Liver (tissue), 9 donors: Measurements from ENCODE around the gene ANKRD34B. TPM values are rescaled to one million over a fixed set of nuclear protein-coding genes. Genes with fewer than 3 reads are reported as not detected.

ENCODE experiments used
- DNase-seq: peaks from one replicate; pipeline ENCODE4 v3.0.0-alpha.2; 2017; ENCODE audit warnings: low spot score
- H3K27ac ChIP-seq, 2 donors: one replicate each; pipeline ENCODE4 v1.7.0; 2013; ENCODE audit warnings: inconsistent platforms in 2 of 2, low read length in 2 of 2, control low read depth in 1 of 2, low read depth in 1 of 2, mild to moderate bottlenecking in 1 of 2
- H3K27me3 ChIP-seq, 4 donors: one replicate each; pipeline versions ENCODE4 v1.6.1 to v1.7.0; 2013; ENCODE audit warnings: low read length in 3 of 4, inconsistent platforms in 1 of 4, mild to moderate bottlenecking in 1 of 4, moderate library complexity in 1 of 4; ENCODE audit not compliant: control insufficient read depth in 4 of 4, insufficient read depth in 4 of 4
- H3K36me3 ChIP-seq, 4 donors: one replicate each; pipeline versions ENCODE4 v1.6.1 to v1.7.0; 2013; ENCODE audit warnings: low read length in 3 of 4, mild to moderate bottlenecking in 3 of 4, low read depth in 1 of 4, moderate library complexity in 1 of 4; ENCODE audit not compliant: control insufficient read depth in 4 of 4, insufficient read depth in 3 of 4
- H3K4me1 ChIP-seq, 4 donors: one replicate each; pipeline versions ENCODE4 v1.6.1 to v1.7.0; 2013; ENCODE audit warnings: low read length in 3 of 4, mild to moderate bottlenecking in 3 of 4, moderate library complexity in 1 of 4; ENCODE audit not compliant: control insufficient read depth in 4 of 4, insufficient read depth in 4 of 4
- H3K4me3 ChIP-seq, 3 donors: one replicate each; pipeline versions ENCODE4 v1.6.1 to v1.7.0; 2013; ENCODE audit warnings: low read length in 3 of 3, control low read depth in 1 of 3, low read depth in 1 of 3, mild to moderate bottlenecking in 1 of 3
- H3K9ac ChIP-seq, 2 donors: one replicate each; pipeline ENCODE4 v1.7.0; 2013; ENCODE audit warnings: low read length in 2 of 2, mild to moderate bottlenecking in 2 of 2, moderate library complexity in 2 of 2, control low read depth in 1 of 2, low read depth in 1 of 2
- H3K9me3 ChIP-seq, 4 donors: one replicate each; pipeline versions ENCODE4 v1.6.1 to v1.7.0; 2013; ENCODE audit warnings: low read length in 3 of 4; ENCODE audit not compliant: control insufficient read depth in 4 of 4
- EGR1 ChIP-seq, 2 donors: IDR thresholded peaks; 2 replicates each; pipeline ENCODE4 v1.6.1; 2016 to 2018; ENCODE audit warnings: antibody characterized with exemption in 2 of 2, low read depth in 2 of 2
- FOXA1 ChIP-seq: IDR thresholded peaks from 2 replicates; pipeline ENCODE4 v1.6.1; 2016; ENCODE audit warnings: antibody characterized with exemption
- FOXA2 ChIP-seq: IDR thresholded peaks from 2 replicates; pipeline ENCODE4 v1.6.1; 2016; ENCODE audit warnings: antibody characterized with exemption
- HNF4A ChIP-seq, 2 donors: conservative IDR thresholded peaks; 2 replicates each; pipeline ENCODE4 v1.6.1; 2016; ENCODE audit warnings: antibody characterized with exemption in 2 of 2, mild to moderate bottlenecking in 2 of 2
- HNF4G ChIP-seq: IDR thresholded peaks from 2 replicates; pipeline ENCODE4 v1.6.1; 2016; ENCODE audit warnings: antibody characterized with exemption
- JUND ChIP-seq, 2 donors: IDR thresholded peaks; 2 replicates each; pipeline ENCODE4 v1.6.1; 2016; ENCODE audit warnings: antibody characterized with exemption in 2 of 2
- MAX ChIP-seq: IDR thresholded peaks from 2 replicates; pipeline ENCODE4 v1.6.1; 2016; ENCODE audit warnings: antibody characterized with exemption
- NR2F2 ChIP-seq: IDR thresholded peaks from 2 replicates; pipeline ENCODE4 v1.6.1; 2016; ENCODE audit warnings: antibody characterized with exemption
- RAD21 ChIP-seq, 2 donors: IDR thresholded peaks; 2 replicates each; pipeline ENCODE4 v1.6.1; 2016; ENCODE audit warnings: antibody characterized with exemption in 2 of 2, mild to moderate bottlenecking in 2 of 2
- REST ChIP-seq: IDR thresholded peaks from 2 replicates; pipeline ENCODE4 v1.6.1; 2016; ENCODE audit warnings: antibody characterized with exemption, mild to moderate bottlenecking
- RXRA ChIP-seq, 2 donors: IDR thresholded peaks; 2 replicates each; pipeline ENCODE4 v1.6.1; 2017 to 2018; ENCODE audit warnings: antibody characterized with exemption in 2 of 2, mild to moderate bottlenecking in 1 of 2
- SP1 ChIP-seq: IDR thresholded peaks from 2 replicates; pipeline ENCODE4 v1.6.1; 2018; ENCODE audit warnings: antibody characterized with exemption, mild to moderate bottlenecking
- TAF1 ChIP-seq: conservative IDR thresholded peaks from 2 replicates; pipeline ENCODE4 v1.6.1; 2016; ENCODE audit warnings: antibody characterized with exemption, mild to moderate bottlenecking
- YY1 ChIP-seq: IDR thresholded peaks from 2 replicates; pipeline ENCODE4 v1.6.1; 2016; ENCODE audit warnings: antibody characterized with exemption, mild to moderate bottlenecking
- WGBS: extraction: QIAGEN DNeasy Blood & Tissue Kit; methylation state at CpG from one replicate; pipeline ENCODE4 v1.1.7; 2013; 5-methylcytosine and 5-hydroxymethylcytosine counted together
- polyA plus RNA-seq, 2 donors: library from polyadenylated mRNA; stranded (reverse) in 1 of 2; unstranded in 1 of 2; fragments of 200-250 nt in 1 of 2; fragments of >200 nt in 1 of 2; fragmentation: Nextera tagmentation in 1 of 2; extraction: Ambion mirVana in 1 of 2; gene quantifications; one replicate each; pipeline versions ENCODE4 v1.2.1 to v1.2.3, GENCODE V29; 2013 to 2015
- total RNA-seq, 2 donors: library from RNA; depleted of rRNA; stranded (reverse); fragments of >200 nt; gene quantifications; one replicate each; pipeline ENCODE4 v1.2.3, GENCODE V29; 2014
- TF ChIP-seq, protein P1 (sequence below): fragments of 150-350 bp; IDR thresholded peaks from 2 replicates; pipeline ENCODE4 v1.5.1; 2017; ENCODE audit warnings: improper control_type of control experiment, low read depth, low read length; ENCODE audit not compliant: missing input control
- TF ChIP-seq, protein P2 (sequence below): IDR thresholded peaks from 2 replicates; pipeline ENCODE4 v1.6.1; 2016; ENCODE audit warnings: antibody characterized with exemption
- donor health status: healthy.
- donor health status: healthy.
- donor health status: healthy.
- donor health status: healthy.
- donor health status: healthy.

Gene ANKRD34B
- total and polyA plus RNA-seq, 4 donors: 0.04 to 0.05 TPM; not detected in 2

GRCh38 chr5:80590766-80591165 is 20.7 kb upstream of the ANKRD34B start:
- H3K9me3 ChIP-seq: no peaks in the 10 kb centered on the region
- H3K27me3 ChIP-seq: no peaks in the 10 kb centered on the region
- H3K4me1 ChIP-seq: peaks cover 0 to 4% (median 0%) of the 10 kb centered on the region in 4 donors
- 91% methylated on average over 5 of the region's 5 CpGs for WGBS
- no peaks in the 10 kb centered on the region for H3K36me3 ChIP-seq
- TF ChIP-seq, protein P1, sequence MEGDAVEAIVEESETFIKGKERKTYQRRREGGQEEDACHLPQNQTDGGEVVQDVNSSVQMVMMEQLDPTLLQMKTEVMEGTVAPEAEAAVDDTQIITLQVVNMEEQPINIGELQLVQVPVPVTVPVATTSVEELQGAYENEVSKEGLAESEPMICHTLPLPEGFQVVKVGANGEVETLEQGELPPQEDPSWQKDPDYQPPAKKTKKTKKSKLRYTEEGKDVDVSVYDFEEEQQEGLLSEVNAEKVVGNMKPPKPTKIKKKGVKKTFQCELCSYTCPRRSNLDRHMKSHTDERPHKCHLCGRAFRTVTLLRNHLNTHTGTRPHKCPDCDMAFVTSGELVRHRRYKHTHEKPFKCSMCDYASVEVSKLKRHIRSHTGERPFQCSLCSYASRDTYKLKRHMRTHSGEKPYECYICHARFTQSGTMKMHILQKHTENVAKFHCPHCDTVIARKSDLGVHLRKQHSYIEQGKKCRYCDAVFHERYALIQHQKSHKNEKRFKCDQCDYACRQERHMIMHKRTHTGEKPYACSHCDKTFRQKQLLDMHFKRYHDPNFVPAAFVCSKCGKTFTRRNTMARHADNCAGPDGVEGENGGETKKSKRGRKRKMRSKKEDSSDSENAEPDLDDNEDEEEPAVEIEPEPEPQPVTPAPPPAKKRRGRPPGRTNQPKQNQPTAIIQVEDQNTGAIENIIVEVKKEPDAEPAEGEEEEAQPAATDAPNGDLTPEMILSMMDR: no peak
- no peak overlapping the region for H3K27ac ChIP-seq
- no peak overlapping the region for H3K9ac ChIP-seq
- DNase-seq: no peak
- H3K4me3 ChIP-seq: no peak overlapping the region

- no peak overlapping the region for H3K4me3 ChIP-seq
Observed at GRCh38 chr5:80588858-80589540, 18.9 kb upstream of the ANKRD34B start.

More at GRCh38 chr5:80588858-80589540, 18.9 kb upstream of the ANKRD34B start:
- H3K27me3 ChIP-seq: no peaks in the 10 kb centered on the region
- no peak overlapping the region for H3K9ac ChIP-seq
- WGBS: 90% methylated on average over 8 of the region's 8 CpGs
- peaks cover 0 to 4% (median 0%) of the 10 kb centered on the region in 4 donors for H3K4me1 ChIP-seq
- no peaks in the 10 kb centered on the region for H3K36me3 ChIP-seq
- DNase-seq: no peak
- no peak overlapping the region for H3K27ac ChIP-seq
- no peak for TF ChIP-seq EGR1 (IDR thresholded peaks at IDR 0.05; ENCODE audit: low read depth in 2 of 2)
- TF ChIP-seq TAF1: no peak
- no peak for TF ChIP-seq MAX
- TF ChIP-seq RXRA (IDR thresholded peaks at IDR 0.05): no peak
- TF ChIP-seq, protein P2, sequence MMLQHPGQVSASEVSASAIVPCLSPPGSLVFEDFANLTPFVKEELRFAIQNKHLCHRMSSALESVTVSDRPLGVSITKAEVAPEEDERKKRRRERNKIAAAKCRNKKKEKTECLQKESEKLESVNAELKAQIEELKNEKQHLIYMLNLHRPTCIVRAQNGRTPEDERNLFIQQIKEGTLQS: no peak
- TF ChIP-seq JUND (IDR thresholded peaks at IDR 0.05): no peak
- no peak for TF ChIP-seq FOXA1
- TF ChIP-seq SP1: no peak
- no peak for TF ChIP-seq YY1
- TF ChIP-seq NR2F2: no peak
- TF ChIP-seq RAD21 (IDR thresholded peaks at IDR 0.05): no peak
- no peak for TF ChIP-seq FOXA2
- TF ChIP-seq, protein P1: no peak
- TF ChIP-seq REST: no peak
- no peak for TF ChIP-seq HNF4G
- TF ChIP-seq HNF4A (conservative IDR thresholded peaks at IDR 0.05): no peak
- no peaks in the 10 kb centered on the region for H3K9me3 ChIP-seq
